Suprapubic skin (tissue), 4 donors: Measurements from ENCODE around the gene ASIP. TPM values are rescaled to one million over a fixed set of nuclear protein-coding genes. Genes with fewer than 3 reads are reported as not detected.
"Not testable (repeated sequence)": the region's sequence is repeated elsewhere in the genome, so short reads cannot be mapped to it uniquely, and the experiment has no call there.

Experiments
- DNase-seq, 2 donors: peaks; one replicate each; pipeline ENCODE4 v3.0.0-alpha.2; 2019; ENCODE audit warnings: low spot score in 2 of 2
- H3K27ac ChIP-seq: fragments of 200-600 bp; sonication (generic); one replicate; pipeline ENCODE4 v1.5.1; 2019
- H3K27me3 ChIP-seq: fragments of 200-600 bp; sonication (generic); one replicate; pipeline ENCODE4 v1.5.1; 2019
- H3K36me3 ChIP-seq: fragments of 200-600 bp; sonication (generic); one replicate; pipeline ENCODE4 v1.5.1; 2019
- H3K4me1 ChIP-seq: fragments of 200-600 bp; sonication (generic); one replicate; pipeline ENCODE4 v1.5.1; 2019
- H3K4me3 ChIP-seq: fragments of 200-600 bp; sonication (generic); one replicate; pipeline ENCODE4 v1.5.1; 2019; ENCODE audit warnings: mild to moderate bottlenecking
- H3K9me3 ChIP-seq: fragments of 200-600 bp; sonication (generic); one replicate; pipeline ENCODE4 v1.5.1; 2019
- EP300 ChIP-seq: sonication (generic); formaldehyde crosslinking; IDR thresholded peaks from one replicate; pipeline ENCODE4 v1.6.1; 2017; ENCODE audit warnings: antibody characterized with exemption
- POLR2A ChIP-seq, 2 donors: fragments of 450-650 bp; IDR thresholded peaks; one replicate each; pipeline ENCODE4 v1.6.1; 2017; ENCODE audit warnings: antibody characterized with exemption in 2 of 2, mild to moderate bottlenecking in 2 of 2, moderate library complexity in 2 of 2
- POLR2AphosphoS5 ChIP-seq, 3 donors: sonication (generic); formaldehyde crosslinking; IDR thresholded peaks; one replicate each; pipeline ENCODE4 v1.6.1; 2017; ENCODE audit warnings: antibody characterized with exemption in 3 of 3
- WGBS: methylation state at CpG from one replicate; pipeline ENCODE4 v1.1.5; 2018; 5-methylcytosine and 5-hydroxymethylcytosine counted together
- total RNA-seq, 4 donors: library from RNA; depleted of rRNA; stranded (reverse); fragments of >200 nt; gene quantifications; one replicate each; pipeline ENCODE4 v1.1.0, GENCODE V29; 2016
- TF ChIP-seq, protein P1 (sequence below), 2 donors: fragments of 200-600 bp in 1 of 2; fragments of 450-650 bp in 1 of 2; sonication (generic) in 1 of 2; IDR thresholded peaks; one replicate each; pipeline ENCODE4 v1.5.1; 2016 to 2019; ENCODE audit warnings: antibody characterized with exemption in 2 of 2, mild to moderate bottlenecking in 1 of 2, moderate library complexity in 1 of 2

Gene ASIP
- total RNA-seq, result not detected

- TF ChIP-seq POLR2A (IDR thresholded peaks at IDR 0.05) (no peak), POLR2AphosphoS5 (IDR thresholded peaks at IDR 0.05) (no peak)
- TF ChIP-seq, protein P1, sequence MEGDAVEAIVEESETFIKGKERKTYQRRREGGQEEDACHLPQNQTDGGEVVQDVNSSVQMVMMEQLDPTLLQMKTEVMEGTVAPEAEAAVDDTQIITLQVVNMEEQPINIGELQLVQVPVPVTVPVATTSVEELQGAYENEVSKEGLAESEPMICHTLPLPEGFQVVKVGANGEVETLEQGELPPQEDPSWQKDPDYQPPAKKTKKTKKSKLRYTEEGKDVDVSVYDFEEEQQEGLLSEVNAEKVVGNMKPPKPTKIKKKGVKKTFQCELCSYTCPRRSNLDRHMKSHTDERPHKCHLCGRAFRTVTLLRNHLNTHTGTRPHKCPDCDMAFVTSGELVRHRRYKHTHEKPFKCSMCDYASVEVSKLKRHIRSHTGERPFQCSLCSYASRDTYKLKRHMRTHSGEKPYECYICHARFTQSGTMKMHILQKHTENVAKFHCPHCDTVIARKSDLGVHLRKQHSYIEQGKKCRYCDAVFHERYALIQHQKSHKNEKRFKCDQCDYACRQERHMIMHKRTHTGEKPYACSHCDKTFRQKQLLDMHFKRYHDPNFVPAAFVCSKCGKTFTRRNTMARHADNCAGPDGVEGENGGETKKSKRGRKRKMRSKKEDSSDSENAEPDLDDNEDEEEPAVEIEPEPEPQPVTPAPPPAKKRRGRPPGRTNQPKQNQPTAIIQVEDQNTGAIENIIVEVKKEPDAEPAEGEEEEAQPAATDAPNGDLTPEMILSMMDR (IDR thresholded peaks at IDR 0.05), result no peak
- H3K27me3 ChIP-seq, result no peaks in the 10 kb centered on the region
- H3K4me1 ChIP-seq, result no peaks in the 10 kb centered on the region
- DNase-seq, result no peak
- 68% methylated on average over 9 of the region's 9 CpGs for WGBS
- peaks cover 12% of the 10 kb centered on the region for H3K9me3 ChIP-seq
- H3K4me3 ChIP-seq, result no peak within 1 kb of the TSS
- H3K36me3 ChIP-seq, result no peaks in the 10 kb centered on the region
- H3K27ac ChIP-seq, result no peak within 1 kb of the TSS
Measured at GRCh38 chr20:34240693-34241615, at the start of gene ASIP. ASIP (plus strand) TSS chr20:34241423; CDS start chr20:34260375, 18,952 bp downstream.

DNA sequence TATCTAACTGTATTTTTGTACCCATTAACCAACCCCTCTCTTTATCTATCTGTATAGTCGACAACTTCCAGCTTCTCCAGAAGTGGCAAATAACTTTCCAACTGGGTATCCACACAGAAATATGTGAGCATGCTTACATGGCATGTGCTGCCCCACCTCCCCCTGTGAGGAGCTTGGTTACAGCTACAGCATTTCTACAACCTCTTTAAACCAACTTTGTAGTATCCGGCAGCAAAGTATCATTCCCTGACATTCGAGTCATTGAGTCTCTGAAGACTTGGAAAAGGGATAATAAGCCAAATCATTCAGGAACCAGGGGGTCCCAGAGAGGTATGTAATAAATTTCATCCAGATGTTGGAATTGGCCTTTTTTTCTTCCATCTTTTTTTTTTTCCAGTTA is 48.2 kb upstream of the ASIP start:
- H3K4me1 ChIP-seq, result peaks cover 18% of the 10 kb centered on the region
- no peak for DNase-seq
- no peaks in the 10 kb centered on the region for H3K36me3 ChIP-seq
- no peaks in the 10 kb centered on the region for H3K27me3 ChIP-seq
- WGBS, result 76% methylated on average over 3 of the region's 3 CpGs
- no peaks in the 10 kb centered on the region for H3K9me3 ChIP-seq
- no peak overlapping the region for H3K27ac ChIP-seq
- no peak for TF ChIP-seq POLR2A (IDR thresholded peaks at IDR 0.05)
- TF ChIP-seq, protein P1 (IDR thresholded peaks at IDR 0.05), result no peak
- no peak for TF ChIP-seq EP300
- no peak for TF ChIP-seq POLR2AphosphoS5 (IDR thresholded peaks at IDR 0.05)
- no peak overlapping the region for H3K4me3 ChIP-seq

- Histone ChIP-seq H3K36me3 (no peaks in the 10 kb centered on the region), H3K9me3 (no peaks in the 10 kb centered on the region), H3K27me3 (no peaks in the 10 kb centered on the region), H3K4me3 (no peak overlapping the region), H3K27ac (no peak overlapping the region), H3K4me1 (peaks cover 4% of the 10 kb centered on the region)
- WGBS, result 50% methylated on average over 3 of the region's 3 CpGs
- TF ChIP-seq, protein P1 (IDR thresholded peaks at IDR 0.05), result no peak
- TF ChIP-seq POLR2AphosphoS5 (IDR thresholded peaks at IDR 0.05) (no peak), EP300 (no peak), POLR2A (IDR thresholded peaks at IDR 0.05) (no peak)
- no peak for DNase-seq
Measured at GRCh38 chr20:34199183-34199582, 42.0 kb upstream of the ASIP start.

DNA sequence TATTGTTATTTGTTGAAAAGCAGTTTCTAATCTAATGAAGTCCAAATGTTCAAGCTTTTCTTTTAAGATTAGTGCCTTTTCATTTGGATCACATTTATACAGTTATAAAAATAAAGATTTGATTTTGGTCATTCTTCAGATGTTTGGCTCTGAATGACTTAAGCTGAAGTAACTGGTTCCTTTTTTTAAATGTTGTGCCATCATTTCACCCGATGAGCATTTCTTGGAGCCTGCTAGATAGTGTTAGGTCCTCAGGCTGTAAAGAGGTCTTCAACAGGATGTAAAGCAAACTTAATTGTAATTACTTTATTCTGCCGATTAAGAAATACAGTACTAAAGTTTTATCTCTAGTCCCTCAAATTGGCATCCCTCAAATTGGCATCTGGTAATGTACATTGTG is 41.2 kb upstream of the ASIP start:
- no peaks in the 10 kb centered on the region for H3K36me3 ChIP-seq
- H3K9me3 ChIP-seq, result no peaks in the 10 kb centered on the region
- WGBS, result 34% methylated on average over 2 of the region's 2 CpGs
- no peak overlapping the region for H3K27ac ChIP-seq
- TF ChIP-seq EP300, result no peak
- no peak for TF ChIP-seq POLR2A (IDR thresholded peaks at IDR 0.05)
- TF ChIP-seq, protein P1 (IDR thresholded peaks at IDR 0.05), result no peak
- no peak for TF ChIP-seq POLR2AphosphoS5 (IDR thresholded peaks at IDR 0.05)
- DNase-seq, result no peak
- no peak overlapping the region for H3K4me3 ChIP-seq
- peaks cover 4% of the 10 kb centered on the region for H3K4me1 ChIP-seq
- no peaks in the 10 kb centered on the region for H3K27me3 ChIP-seq

DNA sequence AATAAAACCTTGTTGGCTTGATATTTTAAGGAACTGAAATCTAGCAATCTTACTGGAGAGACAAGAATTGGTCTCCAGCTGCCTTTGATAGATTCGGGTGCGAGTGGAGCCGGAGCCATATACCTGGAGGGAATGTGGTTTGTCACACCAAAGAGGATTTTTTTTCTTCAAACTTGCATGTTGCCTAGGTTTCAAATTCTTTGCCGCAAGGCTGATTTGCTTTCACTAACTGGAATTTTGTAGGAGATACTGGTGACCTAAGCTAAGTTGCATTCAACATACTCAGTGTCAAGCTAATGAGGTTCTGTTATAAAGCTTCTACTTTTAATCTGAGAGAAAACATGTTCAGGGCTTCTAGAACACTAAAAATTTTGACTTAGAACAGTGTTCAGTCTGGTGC is 39.7 kb upstream of the ASIP start:
- no peak overlapping the region for H3K4me3 ChIP-seq
- no peak for DNase-seq
- no peaks in the 10 kb centered on the region for H3K4me1 ChIP-seq
- H3K9me3 ChIP-seq, result no peaks in the 10 kb centered on the region
- H3K36me3 ChIP-seq, result no peaks in the 10 kb centered on the region
- 45% methylated on average over 4 of the region's 4 CpGs for WGBS
- no peak overlapping the region for H3K27ac ChIP-seq
- TF ChIP-seq POLR2A (IDR thresholded peaks at IDR 0.05) (no peak), POLR2AphosphoS5 (IDR thresholded peaks at IDR 0.05) (no peak), EP300 (no peak)
- TF ChIP-seq, protein P1 (IDR thresholded peaks at IDR 0.05), result no peak
- H3K27me3 ChIP-seq, result no peaks in the 10 kb centered on the region

- not testable (repeated sequence) for H3K4me1 ChIP-seq, H3K36me3 ChIP-seq, H3K4me3 ChIP-seq, H3K9me3 ChIP-seq, H3K27me3 ChIP-seq, H3K27ac ChIP-seq, DNase-seq
- 87% methylated on average over 21 of the region's 21 CpGs for WGBS
Measured at GRCh38 chr20:34205172-34205880, 35.9 kb upstream of the ASIP start.
